Endodermal cell (in vitro differentiated cells): ENCODE data around the gene MAP7. TPM values are rescaled to one million over a fixed set of nuclear protein-coding genes. Genes with fewer than 3 reads are reported as not detected.

ENCODE experiments used
- DNase-seq: peaks from one replicate; pipeline ENCODE4 v3.0.0-alpha.2; 2017
- H3K27ac ChIP-seq: 2 replicates; pipeline ENCODE4 v1.5.1; 2013; ENCODE audit warnings: mild to moderate bottlenecking, low read depth, low read length, moderate library complexity
- H3K27me3 ChIP-seq: 2 replicates; pipeline ENCODE4 v1.6.1; 2013; ENCODE audit warnings: mild to moderate bottlenecking, low read length, moderate library complexity; ENCODE audit not compliant: insufficient read depth, control insufficient read depth, poor library complexity, severe bottlenecking
- H3K36me3 ChIP-seq: 2 replicates; pipeline ENCODE4 v1.7.0; 2013; ENCODE audit warnings: mild to moderate bottlenecking, low read length, moderate library complexity; ENCODE audit not compliant: control insufficient read depth, insufficient read depth
- H3K4me1 ChIP-seq: one replicate; pipeline ENCODE4 v1.7.0; 2013; ENCODE audit warnings: low read length; ENCODE audit not compliant: control insufficient read depth, insufficient read depth
- H3K4me3 ChIP-seq: 2 replicates; pipeline ENCODE4 v1.5.1; 2013; ENCODE audit warnings: mild to moderate bottlenecking, low read length, moderate library complexity
- H3K9ac ChIP-seq: 2 replicates; pipeline ENCODE4 v1.6.1; 2013; ENCODE audit warnings: mild to moderate bottlenecking, low read length, moderate library complexity; ENCODE audit not compliant: poor library complexity, severe bottlenecking; ENCODE audit errors: extremely low read depth
- H3K9me3 ChIP-seq: 2 replicates; pipeline ENCODE4 v1.6.1; 2013; ENCODE audit warnings: mild to moderate bottlenecking, low read length, moderate library complexity; ENCODE audit not compliant: control insufficient read depth
- H3K27ac Mint-ChIP-seq: 2 replicates; pipeline ENCODE4 v1.8.0; 2020; ENCODE audit warnings: mixed read lengths
- H3K27me3 Mint-ChIP-seq: 2 replicates; pipeline ENCODE4 v1.8.0; 2021; ENCODE audit warnings: mild to moderate bottlenecking, mixed read lengths; ENCODE audit not compliant: insufficient read depth
- H3K36me3 Mint-ChIP-seq: 2 replicates; pipeline ENCODE4 v1.8.0; 2020; ENCODE audit warnings: low read depth, mixed read lengths
- H3K4me1 Mint-ChIP-seq: 2 replicates; pipeline ENCODE4 v1.8.0; 2020; ENCODE audit warnings: mixed read lengths
- H3K4me3 Mint-ChIP-seq: 2 replicates; pipeline ENCODE4 v1.8.0; 2020; ENCODE audit warnings: mild to moderate bottlenecking, moderate library complexity, mixed read lengths
- H3K9me3 Mint-ChIP-seq: 2 replicates; pipeline ENCODE4 v1.8.0; 2020; ENCODE audit warnings: mild to moderate bottlenecking, mixed read lengths
- WGBS, 2 experiments: methylation state at CpG; one replicate each; pipeline versions ENCODE4 v1.1.5 to v1.1.7; 2013; ENCODE audit warnings: missing lambda C conversion rate in 2 of 2, mixed read lengths in 1 of 2; ENCODE audit not compliant: insufficient coverage in 1 of 2, insufficient read length in 1 of 2; 5-methylcytosine and 5-hydroxymethylcytosine counted together
- total RNA-seq, 2 donors: library from RNA; stranded (reverse); fragmentation: NEBNext Ultra II Directional in 1 of 2; extraction: Animal tissue kit (Norgen Biotek cat#: 25700) in 1 of 2; gene quantifications; 2 replicates in 1 of 2; 3 replicates in 1 of 2; pipeline ENCODE4 v1.2.1, GENCODE V29; 2021
- TF ChIP-seq, protein P1 (sequence below): fragments of 200-600 bp; sonication (generic); conservative IDR thresholded peaks from 2 replicates; pipeline ENCODE4 v1.5.0; 2021; ENCODE audit warnings: antibody characterized with exemption, mild to moderate bottlenecking

The MAP7 gene
- total RNA-seq, 2 donors from 2014 or later, result 42.4 to 48.7 TPM

DNA sequence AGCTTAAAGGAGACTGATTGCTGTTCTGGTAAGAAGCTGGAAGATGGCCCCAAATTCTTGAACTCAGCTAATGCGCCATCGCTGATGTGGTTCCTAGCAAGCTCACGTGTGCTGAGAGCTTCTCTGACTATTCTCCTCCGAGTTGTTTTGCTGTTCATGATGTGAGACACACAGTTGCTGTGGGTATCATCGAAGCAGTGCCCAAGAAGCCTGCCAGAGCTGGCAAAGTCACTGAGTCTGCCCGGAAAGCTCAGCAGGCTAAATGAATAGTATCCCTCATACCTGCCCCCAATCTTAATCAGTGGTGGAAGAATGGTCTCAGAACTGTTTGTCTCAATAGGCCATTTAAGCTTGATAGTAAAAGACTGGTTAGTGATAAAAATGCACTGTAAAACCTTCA, 232.3 kb downstream of the MAP7 start:
- H3K27me3 ChIP-seq, result peaks cover 5% of the 10 kb centered on the region
- no peak overlapping the region for H3K27ac ChIP-seq
- no peaks in the 10 kb centered on the region for H3K4me1 Mint-ChIP-seq
- H3K36me3 ChIP-seq, result no peaks in the 10 kb centered on the region
- H3K4me1 ChIP-seq, result no peaks in the 10 kb centered on the region
- no peak overlapping the region for H3K4me3 Mint-ChIP-seq
- 59 to 80% methylated on average over 2 to 6 of the region's 6 CpGs for WGBS, 2 experiments
- DNase-seq, result no peak
- H3K27ac Mint-ChIP-seq, result peak overlapping the region; percentile 52
- TF ChIP-seq, protein P1, sequence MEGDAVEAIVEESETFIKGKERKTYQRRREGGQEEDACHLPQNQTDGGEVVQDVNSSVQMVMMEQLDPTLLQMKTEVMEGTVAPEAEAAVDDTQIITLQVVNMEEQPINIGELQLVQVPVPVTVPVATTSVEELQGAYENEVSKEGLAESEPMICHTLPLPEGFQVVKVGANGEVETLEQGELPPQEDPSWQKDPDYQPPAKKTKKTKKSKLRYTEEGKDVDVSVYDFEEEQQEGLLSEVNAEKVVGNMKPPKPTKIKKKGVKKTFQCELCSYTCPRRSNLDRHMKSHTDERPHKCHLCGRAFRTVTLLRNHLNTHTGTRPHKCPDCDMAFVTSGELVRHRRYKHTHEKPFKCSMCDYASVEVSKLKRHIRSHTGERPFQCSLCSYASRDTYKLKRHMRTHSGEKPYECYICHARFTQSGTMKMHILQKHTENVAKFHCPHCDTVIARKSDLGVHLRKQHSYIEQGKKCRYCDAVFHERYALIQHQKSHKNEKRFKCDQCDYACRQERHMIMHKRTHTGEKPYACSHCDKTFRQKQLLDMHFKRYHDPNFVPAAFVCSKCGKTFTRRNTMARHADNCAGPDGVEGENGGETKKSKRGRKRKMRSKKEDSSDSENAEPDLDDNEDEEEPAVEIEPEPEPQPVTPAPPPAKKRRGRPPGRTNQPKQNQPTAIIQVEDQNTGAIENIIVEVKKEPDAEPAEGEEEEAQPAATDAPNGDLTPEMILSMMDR, result no peak
- no peaks in the 10 kb centered on the region for H3K9me3 ChIP-seq
- H3K9me3 Mint-ChIP-seq, result no peaks in the 10 kb centered on the region
- H3K36me3 Mint-ChIP-seq, result no peaks in the 10 kb centered on the region
- H3K4me3 ChIP-seq, result no peak overlapping the region
- peaks cover 4% of the 10 kb centered on the region for H3K27me3 Mint-ChIP-seq
- H3K9ac ChIP-seq, result no peak overlapping the region

DNA sequence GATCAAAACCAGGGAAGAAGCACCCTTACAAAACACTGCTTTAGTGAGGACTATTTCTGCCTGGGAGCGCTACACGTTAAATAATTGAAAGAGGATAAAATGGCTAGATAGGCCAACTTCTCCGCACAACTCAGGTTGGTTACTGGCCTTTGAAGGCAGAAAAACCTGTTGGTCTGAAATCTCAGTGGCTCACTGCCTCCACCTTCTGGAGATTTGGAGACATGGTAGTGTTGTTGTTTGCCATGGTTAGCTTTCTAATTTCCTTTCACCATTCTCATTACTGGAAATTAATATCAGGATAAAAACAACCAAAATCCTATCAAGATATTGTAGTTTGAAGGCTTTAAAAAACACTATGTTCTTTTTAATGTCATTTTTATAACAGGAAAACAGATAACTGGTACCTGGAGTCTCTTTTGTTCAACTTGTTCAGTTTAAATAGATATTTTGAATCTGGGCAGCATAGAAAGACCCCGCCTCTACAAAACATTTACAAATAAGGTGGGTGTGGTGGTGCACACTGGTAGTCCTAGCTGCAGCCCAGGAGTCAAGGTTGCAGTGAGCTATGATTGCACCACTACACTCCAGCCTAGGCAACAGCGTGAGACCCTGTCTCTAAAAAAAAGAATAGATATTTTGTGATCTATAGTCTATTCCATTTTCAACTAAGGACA, 233.1 kb downstream of the MAP7 start:
- H3K27me3 ChIP-seq, result peaks cover 5% of the 10 kb centered on the region
- H3K4me1 ChIP-seq, result no peaks in the 10 kb centered on the region
- H3K9me3 ChIP-seq, result no peaks in the 10 kb centered on the region
- TF ChIP-seq, protein P1, result peak; percentile 88
- Mint-ChIP-seq H3K9me3 (no peaks in the 10 kb centered on the region), H3K27me3 (peaks cover 4% of the 10 kb centered on the region), H3K4me1 (no peaks in the 10 kb centered on the region), H3K4me3 (no peak overlapping the region), H3K27ac (no peak overlapping the region), H3K36me3 (no peaks in the 10 kb centered on the region)
- DNase-seq, result peak; percentile 82
- WGBS, 2 experiments, result 41 to 43% methylated on average over 3 to 4 of the region's 5 CpGs
- H3K4me3 ChIP-seq, result no peak overlapping the region
- no peak overlapping the region for H3K27ac ChIP-seq
- H3K9ac ChIP-seq, result no peak overlapping the region
- H3K36me3 ChIP-seq, result no peaks in the 10 kb centered on the region

DNA sequence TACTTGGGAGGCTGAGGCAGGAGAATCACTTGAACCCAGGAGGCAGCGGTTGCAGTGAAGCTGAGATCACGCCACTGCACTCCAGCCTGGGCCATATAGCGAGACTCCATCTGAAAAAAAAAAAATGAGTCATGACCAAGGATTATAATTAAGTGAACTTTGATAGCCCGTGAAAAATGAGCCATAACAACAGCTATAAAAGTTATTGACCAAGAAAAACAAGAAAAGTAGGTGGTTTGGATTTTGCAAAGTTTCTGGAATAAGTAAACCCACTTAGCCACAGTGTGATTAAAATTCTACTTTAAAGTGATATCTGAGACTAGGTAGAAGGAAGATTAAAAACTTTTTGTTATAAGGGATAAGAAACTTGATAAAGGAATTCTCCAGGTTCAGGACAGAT, 234.6 kb downstream of the MAP7 start:
- Histone ChIP-seq H3K4me3 (no peak overlapping the region), H3K4me1 (no peaks in the 10 kb centered on the region), H3K36me3 (no peaks in the 10 kb centered on the region), H3K9me3 (no peaks in the 10 kb centered on the region), H3K9ac (no peak overlapping the region), H3K27me3 (peaks cover 5% of the 10 kb centered on the region), H3K27ac (no peak overlapping the region)
- Mint-ChIP-seq H3K36me3 (no peaks in the 10 kb centered on the region), H3K27me3 (peaks cover 4% of the 10 kb centered on the region), H3K4me3 (no peak overlapping the region), H3K9me3 (no peaks in the 10 kb centered on the region), H3K27ac (no peak overlapping the region), H3K4me1 (no peaks in the 10 kb centered on the region)
- DNase-seq, result no peak
- 83% methylated on average over 4 of the region's 4 CpGs; no CpG with 5 or more reads in 1 of the 2 experiments for WGBS, 2 experiments
- TF ChIP-seq, protein P1, result no peak
